ENCODE data around the gene UVRAG. TPM values are rescaled to one million over a fixed set of nuclear protein-coding genes. Genes with fewer than 3 reads are reported as not detected.
A peak's percentile ranks its signal among the peaks of the same experiment; 100 is the strongest.
"Not testable (repeated sequence)": the region's sequence is repeated elsewhere in the genome, so short reads cannot be mapped to it uniquely, and the experiment has no call there.

UVRAG gene
- total RNA-seq, 3 donors from 2014 or later = 43.3 to 73.0 (median 48.9) TPM

GRCh38 chr11:75845324-75845723, 30.3 kb downstream of the UVRAG start:
- Histone ChIP-seq H3K4me3 (no peak overlapping the region), H3K36me3 (no peaks in the 10 kb centered on the region), H3K27me3 (no peaks in the 10 kb centered on the region), H3K9me3 (no peaks in the 10 kb centered on the region), H3K27ac (no peak overlapping the region), H3K4me1 (peaks cover 0 to 4% of the 10 kb centered on the region in 2 donors)
- TF ChIP-seq CTCF (IDR thresholded peaks at IDR 0.05) (no peak), POLR2AphosphoS5 (IDR thresholded peaks at IDR 0.05) (no peak), POLR2A (IDR thresholded peaks at IDR 0.05) (no peak)
- intact Hi-C loops (cut with DNase I; ENCODE audit: low total_unique reads) = no loop called here
- no peak for DNase-seq (ENCODE audit: low spot score in 2 of 2)

GRCh38 chr11:75849894-75850293, 34.9 kb downstream of the UVRAG start:
- intact Hi-C loops (cut with DNase I; ENCODE audit: low total_unique reads) = no loop called here
- DNase-seq (ENCODE audit: low spot score in 2 of 2) = no peak
- Histone ChIP-seq H3K27ac (no peak overlapping the region), H3K36me3 (no peaks in the 10 kb centered on the region), H3K4me1 (peaks cover 0 to 9% of the 10 kb centered on the region in 2 donors), H3K9me3 (no peaks in the 10 kb centered on the region), H3K4me3 (no peak overlapping the region), H3K27me3 (no peaks in the 10 kb centered on the region)
- TF ChIP-seq POLR2A (IDR thresholded peaks at IDR 0.05) (no peak), POLR2AphosphoS5 (IDR thresholded peaks at IDR 0.05) (no peak), CTCF (IDR thresholded peaks at IDR 0.05) (no peak)

GRCh38 chr11:75850787-75851186, 35.8 kb downstream of the UVRAG start:
- Histone ChIP-seq H3K27ac (peak overlapping the region; percentile 54 to 59), H3K4me3 (peak overlapping the region in 1 of 3 donors; percentile 0), H3K36me3 (no peaks in the 10 kb centered on the region), H3K4me1 (peaks cover 0 to 9% of the 10 kb centered on the region in 2 donors), H3K27me3 (no peaks in the 10 kb centered on the region), H3K9me3 (no peaks in the 10 kb centered on the region)
- TF ChIP-seq POLR2A (IDR thresholded peaks at IDR 0.05) (no peak), CTCF (IDR thresholded peaks at IDR 0.05) (no peak), POLR2AphosphoS5 (IDR thresholded peaks at IDR 0.05) (no peak)
- no peak for DNase-seq (ENCODE audit: low spot score in 2 of 2)
- intact Hi-C loops (cut with DNase I; ENCODE audit: low total_unique reads) = no loop called here

- no peak for DNase-seq (ENCODE audit: low spot score in 2 of 2)
- intact Hi-C loops (cut with DNase I; ENCODE audit: low total_unique reads) = no loop called here
- Histone ChIP-seq H3K4me1 (peaks cover 0 to 9% of the 10 kb centered on the region in 2 donors), H3K36me3 (no peaks in the 10 kb centered on the region), H3K9me3 (no peaks in the 10 kb centered on the region), H3K27ac (peak overlapping the region; percentile 54 to 59), H3K27me3 (no peaks in the 10 kb centered on the region), H3K4me3 (no peak overlapping the region)
- TF ChIP-seq POLR2AphosphoS5 (IDR thresholded peaks at IDR 0.05) = no peak
- no peak for TF ChIP-seq POLR2A (IDR thresholded peaks at IDR 0.05)
- TF ChIP-seq CTCF (IDR thresholded peaks at IDR 0.05) = no peak
These were observed 36.2 kb downstream of the UVRAG start for GRCh38 chr11:75851203-75851602.

GRCh38 chr11:75852406-75853017, 37.5 kb downstream of the UVRAG start:
- Histone ChIP-seq H3K27ac (no peak overlapping the region), H3K36me3 (no peaks in the 10 kb centered on the region), H3K4me3 (no peak overlapping the region), H3K9me3 (no peaks in the 10 kb centered on the region), H3K27me3 (no peaks in the 10 kb centered on the region), H3K4me1 (peaks cover 0 to 9% of the 10 kb centered on the region in 2 donors)
- DNase-seq (ENCODE audit: low spot score in 2 of 2) = no peak
- intact Hi-C loops (cut with DNase I; ENCODE audit: low total_unique reads) = no loop called here
- TF ChIP-seq POLR2A (IDR thresholded peaks at IDR 0.05) (no peak), POLR2AphosphoS5 (IDR thresholded peaks at IDR 0.05) (no peak), CTCF (IDR thresholded peaks at IDR 0.05) (no peak)

GRCh38 chr11:75853563-75853962, 38.6 kb downstream of the UVRAG start:
- intact Hi-C loops (cut with DNase I; ENCODE audit: low total_unique reads); H3K27me3 ChIP-seq; H3K9me3 ChIP-seq; H3K36me3 ChIP-seq; H3K4me1 ChIP-seq; DNase-seq (ENCODE audit: low spot score in 2 of 2); H3K27ac ChIP-seq; H3K4me3 ChIP-seq: not testable (repeated sequence)
